HG03159 (cell line): ENCODE measurements around the gene ALKBH5.
A peak's percentile ranks its signal among the peaks of the same experiment; 100 is the strongest.

ENCODE experiments used
- ATAC-seq: cut with Tn5 transposase; IDR thresholded peaks from one replicate; pipeline ENCODE4 v1.9.1; 2021; ENCODE audit warnings: mild to moderate bottlenecking, moderate library complexity; ENCODE audit not compliant: unreplicated experiment

The ALKBH5 gene

GRCh38 chr17:18258356-18259038 is 74.9 kb downstream of the ALKBH5 start, which contains the start of gene FLII:
FLII (minus strand) TSS chr17:18258738; CDS start chr17:18258690, 48 bp downstream.
- ATAC-seq, result peak; percentile 26
